Left renal pelvis (tissue), 4 donors: ENCODE measurements around the gene KATNAL2. TPM values are rescaled to one million over a fixed set of nuclear protein-coding genes. Genes with fewer than 3 reads are reported as not detected.

Experiments used
- DNase-seq, 4 donors: peaks; one replicate each; pipeline ENCODE4 v3.0.0-alpha.2; 2013; ENCODE audit warnings: low read depth in 4 of 4, low spot score in 3 of 4
- polyA plus RNA-seq, 4 donors: library from polyadenylated mRNA; unstranded; fragments of 120-200 nt; gene quantifications; one replicate each; pipeline ENCODE4 v1.2.1, GENCODE V29; 2013; ENCODE audit not compliant: insufficient read length in 4 of 4

The KATNAL2 gene
- polyA plus RNA-seq, 4 donors, result 5.7 to 12.6 (median 10.7) TPM

DNA sequence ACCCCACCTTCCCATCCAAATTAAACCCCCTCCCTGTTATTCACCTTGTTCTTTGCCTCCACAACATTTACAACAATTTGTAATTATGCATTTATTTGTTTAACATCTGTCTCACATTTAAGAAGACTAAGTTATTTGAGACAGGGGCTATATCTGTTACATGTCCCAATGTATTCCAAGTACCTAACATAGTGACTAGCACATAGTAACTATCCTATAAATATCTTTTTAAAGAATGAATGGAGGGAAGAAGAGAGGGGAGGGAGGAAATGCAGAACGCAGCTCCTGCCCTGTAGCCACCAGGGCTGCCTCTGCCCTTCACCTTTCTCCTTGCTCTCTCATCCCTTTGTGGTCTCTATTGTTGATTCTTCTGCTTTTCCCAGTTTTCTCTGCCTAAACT, 192.3 kb downstream of the KATNAL2 start:
- DNase-seq, result no peak

DNA sequence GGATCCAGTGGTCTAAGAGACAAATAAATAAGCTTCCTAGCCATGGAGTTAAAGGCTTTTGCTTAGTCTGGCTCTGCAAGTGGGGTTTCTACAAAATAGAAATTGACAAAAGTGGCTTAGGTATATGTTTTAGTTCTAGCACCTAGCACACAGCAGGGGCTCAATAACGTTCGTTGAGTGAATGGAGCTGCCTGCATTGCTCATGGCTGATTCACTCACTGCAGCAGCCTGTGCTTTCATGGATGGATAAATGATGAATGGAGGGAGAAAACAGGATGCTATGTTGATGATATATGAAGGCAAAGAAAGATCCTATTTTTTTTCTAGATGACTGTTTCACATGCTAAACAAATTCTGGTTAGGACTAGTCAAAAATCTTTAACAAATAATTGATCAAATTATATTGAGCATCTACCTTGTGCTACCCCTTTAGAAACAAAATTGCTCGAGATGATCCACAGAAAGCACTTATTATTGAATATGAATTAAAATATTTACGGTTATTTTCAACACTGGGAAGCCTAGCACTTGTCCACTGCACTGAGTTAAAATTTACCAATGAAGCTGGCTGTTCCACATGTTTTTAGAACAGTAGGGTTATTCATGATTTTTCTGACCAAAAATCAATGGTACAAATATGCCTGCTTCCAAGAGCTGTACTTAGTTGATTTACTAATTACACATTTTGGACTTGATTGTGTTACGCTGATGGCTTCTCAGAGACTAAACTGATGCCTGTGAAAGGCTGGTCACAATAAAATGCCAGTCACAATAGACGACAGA, 193.3 kb downstream of the KATNAL2 start:
- DNase-seq, result no peak

DNA sequence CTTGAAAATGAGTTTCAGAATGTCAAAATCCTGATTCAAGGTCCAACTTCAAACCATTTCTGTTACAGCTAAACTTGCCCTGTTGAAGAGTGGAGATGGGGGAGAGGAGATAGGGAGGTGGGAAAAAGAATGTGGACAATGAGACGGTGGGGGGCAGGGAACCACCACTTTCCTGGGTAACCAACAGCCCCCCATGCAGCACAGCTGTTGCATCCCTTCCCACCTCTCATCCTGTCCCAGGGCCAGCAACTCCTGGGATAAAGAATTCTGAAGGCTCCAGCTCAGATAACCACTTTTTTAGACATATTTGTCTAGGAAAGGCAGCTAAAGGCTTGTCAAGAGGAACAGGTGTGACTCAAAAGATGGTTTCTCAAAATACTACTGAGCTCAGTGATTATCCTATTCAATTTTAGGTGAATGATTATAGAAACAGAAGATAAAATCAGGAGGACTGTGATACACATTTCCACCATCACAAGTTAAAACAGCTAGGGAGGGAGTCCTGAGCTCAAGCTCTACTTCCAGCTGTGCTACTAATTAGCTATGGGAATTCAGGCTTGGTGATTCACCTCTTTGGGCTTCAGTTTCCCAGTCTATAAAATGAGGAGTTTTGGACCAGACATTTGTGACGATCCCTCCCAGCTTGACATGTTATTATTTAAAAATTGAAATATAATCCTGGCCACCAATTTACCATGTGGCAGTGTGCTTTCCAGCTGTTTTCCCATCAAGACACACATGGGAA, 196.6 kb downstream of the KATNAL2 start:
- DNase-seq, result no peak

DNA sequence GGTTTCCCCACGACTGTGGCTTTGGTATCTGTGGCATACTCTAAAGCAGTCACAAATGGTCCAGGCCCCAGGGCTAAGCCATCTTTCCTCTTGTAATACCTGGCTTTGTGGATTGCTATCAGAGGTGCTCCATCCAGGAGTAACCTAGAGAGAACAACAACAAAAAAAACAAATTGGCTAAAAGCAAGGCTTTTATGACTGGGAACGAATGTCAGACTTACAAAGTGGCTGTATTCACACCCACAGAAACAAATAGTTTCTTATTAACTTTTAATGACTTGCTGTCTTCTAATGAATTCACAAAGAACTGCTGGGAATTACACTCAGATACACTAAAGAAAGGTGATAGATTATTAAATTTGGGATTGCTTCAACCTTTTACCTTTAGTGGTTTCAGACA, 197.8 kb downstream of the KATNAL2 start:
- no peak for DNase-seq

DNA sequence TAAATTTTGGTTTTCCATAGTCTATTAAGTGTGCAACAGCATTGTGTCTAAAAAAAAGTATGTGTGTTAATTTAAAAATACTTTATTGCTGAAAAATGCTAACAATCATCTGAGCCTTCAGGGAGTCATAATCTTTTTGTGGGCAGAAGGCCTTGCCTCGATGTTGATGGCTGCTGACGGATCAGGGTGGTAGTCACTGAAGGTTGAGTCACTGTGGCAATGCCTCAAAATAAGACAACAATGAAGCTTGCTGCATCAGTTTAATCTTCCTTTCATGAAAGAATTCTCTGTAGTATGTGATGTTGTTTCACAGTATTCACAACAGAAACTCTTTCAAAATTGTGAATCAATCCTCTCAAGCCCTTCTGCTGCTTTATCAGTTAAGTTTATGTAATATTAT, 201.6 kb downstream of the KATNAL2 start:
- no peak for DNase-seq

DNA sequence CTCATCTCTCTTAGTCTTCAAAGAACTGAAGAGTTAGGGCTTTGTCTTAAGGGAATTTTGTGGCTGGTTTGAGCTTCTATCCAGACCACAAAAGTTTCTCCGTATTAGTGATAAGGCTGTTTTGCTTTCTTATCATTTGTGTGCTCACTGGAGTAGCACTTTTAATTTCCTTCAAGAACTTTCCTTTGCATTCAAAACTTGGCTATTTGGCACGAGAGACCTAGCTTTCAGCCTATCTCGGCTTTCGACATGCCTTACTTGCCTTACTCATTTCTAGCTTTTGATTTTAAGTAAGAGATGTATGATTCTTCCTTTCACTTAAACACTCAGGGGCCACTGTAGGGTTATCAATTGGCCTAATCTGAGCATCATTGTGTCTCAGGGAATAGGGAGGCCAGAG, 203.0 kb downstream of the KATNAL2 start:
- no peak for DNase-seq

DNA sequence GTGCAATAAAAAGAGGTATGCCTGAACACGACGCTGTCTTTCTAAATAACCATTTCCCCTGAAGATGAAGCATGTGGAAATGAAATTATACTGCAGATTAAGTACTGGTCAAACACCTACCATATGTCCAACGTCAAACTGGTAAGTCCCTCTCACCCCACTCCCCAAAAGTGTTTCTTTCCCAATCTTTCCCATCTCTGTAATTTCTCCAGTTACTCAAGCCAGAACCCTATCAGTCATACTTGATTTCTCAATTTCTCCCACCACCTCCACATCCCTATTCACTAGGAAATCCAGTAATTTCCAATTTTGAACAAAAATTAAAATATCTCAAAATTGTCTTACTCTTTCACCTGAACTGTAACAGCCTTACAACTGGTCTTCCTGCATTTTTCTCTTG, 203.7 kb downstream of the KATNAL2 start:
- no peak for DNase-seq

DNA sequence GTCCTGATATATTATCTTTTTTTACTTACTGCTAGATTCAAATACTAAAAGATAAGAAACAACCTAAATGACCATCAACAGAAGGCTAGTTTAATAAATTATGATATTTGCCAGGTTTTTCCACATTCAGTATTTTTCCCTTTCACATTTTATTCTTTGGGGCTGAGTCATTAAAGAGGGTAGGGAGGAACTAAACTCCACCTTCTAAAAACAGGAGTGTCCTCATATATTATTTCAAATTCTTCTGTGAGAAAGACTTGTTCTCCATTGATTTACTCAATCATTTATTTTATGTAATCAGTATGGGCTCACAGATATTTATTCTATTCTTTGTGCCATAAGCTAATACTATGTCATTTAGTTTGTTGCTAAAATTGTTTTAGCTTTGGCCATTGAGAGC, 223.9 kb downstream of the KATNAL2 start:
- no peak for DNase-seq

DNA sequence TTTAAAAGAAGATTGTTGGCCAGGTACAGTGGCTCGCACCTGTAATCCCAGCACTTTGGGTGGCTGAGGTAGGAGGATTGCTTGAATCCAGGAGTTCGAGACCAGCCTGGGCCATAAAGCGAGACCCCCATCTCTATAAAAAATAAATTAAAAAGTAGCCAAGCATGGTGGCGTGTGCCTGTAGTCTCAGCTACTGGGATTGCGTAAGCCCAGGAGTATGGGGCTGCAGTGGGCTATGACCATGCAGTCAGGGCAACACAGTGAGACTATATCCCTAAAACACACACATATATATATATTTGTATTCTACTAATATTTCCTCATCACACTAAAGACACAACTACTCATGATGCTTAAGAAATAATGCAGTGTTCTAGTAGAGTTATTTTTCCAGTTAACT, 225.8 kb downstream of the KATNAL2 start:
- no peak for DNase-seq

DNA sequence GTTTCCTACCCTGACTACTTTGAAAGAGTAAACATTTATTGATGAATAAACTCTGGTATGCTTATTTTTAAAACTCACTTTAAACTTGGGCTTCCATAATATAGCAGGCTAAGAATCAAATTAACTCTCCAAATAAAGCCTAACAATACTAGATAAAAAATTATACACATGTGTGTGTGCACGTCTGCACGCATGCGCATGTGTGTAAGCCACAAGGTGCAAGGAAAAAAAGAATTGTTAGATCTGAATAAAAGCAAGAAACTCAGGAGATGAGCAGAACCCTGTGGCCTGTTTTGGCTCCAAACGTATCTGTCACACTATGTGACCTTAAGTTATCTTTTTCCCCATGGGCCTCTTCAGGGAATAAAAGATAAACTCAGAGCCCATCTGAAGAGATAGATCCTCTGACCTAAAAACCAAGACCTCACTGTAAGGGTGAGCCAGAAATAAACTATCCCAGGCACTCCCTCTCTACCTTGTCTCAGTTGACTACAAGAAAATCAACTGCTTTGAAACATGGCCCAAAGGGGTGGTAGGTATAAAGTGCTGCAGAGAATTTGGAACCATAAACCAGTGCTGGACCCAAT, 226.6 kb downstream of the KATNAL2 start:
- no peak for DNase-seq

DNA sequence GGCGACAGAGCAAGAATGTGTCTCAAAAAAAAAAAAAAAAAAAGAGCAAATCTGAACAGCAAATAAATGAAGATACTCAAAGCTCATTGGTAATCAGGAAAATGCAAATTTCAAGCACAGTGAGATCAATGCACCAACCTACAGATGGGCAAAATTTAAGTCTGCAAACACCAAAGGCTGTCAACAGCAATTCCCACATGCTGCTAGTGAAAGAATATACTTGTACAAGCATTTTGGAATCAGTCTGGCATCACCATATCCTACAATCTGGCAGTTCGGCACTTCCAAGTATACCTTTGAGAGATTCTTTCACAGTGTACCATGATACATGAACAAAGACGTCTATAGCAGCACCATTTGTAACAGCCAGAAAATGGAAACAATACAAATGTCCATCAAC, 228.8 kb downstream of the KATNAL2 start:
- DNase-seq, result no peak

DNA sequence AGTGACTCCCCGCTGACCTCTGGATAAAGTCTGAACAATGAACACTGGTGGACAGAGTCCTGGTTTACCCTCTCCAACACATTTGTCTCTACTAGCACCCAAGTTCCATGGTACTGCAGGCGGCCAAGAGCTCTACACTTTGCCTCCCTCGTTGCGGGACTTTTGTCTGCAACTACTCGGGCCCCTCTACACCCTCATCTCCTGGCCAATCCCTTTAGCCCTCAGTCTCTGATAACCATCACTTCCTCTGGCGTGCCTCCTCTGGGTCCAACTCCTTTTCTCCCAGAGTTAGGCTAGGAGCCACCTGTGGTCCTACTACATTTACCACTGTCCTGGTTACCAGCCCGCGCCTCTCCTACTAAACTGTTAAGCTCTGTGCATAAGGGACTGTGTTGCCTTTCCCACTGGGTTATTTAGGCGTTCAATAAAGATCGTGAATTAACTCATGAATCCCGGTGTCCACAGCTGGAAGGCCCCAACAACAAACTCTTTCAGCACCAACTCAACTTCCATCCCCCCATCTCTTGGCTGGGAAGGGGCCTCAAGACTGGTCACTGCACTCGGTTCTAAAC, 232.1 kb downstream of the KATNAL2 start:
- DNase-seq, result no peak

DNA sequence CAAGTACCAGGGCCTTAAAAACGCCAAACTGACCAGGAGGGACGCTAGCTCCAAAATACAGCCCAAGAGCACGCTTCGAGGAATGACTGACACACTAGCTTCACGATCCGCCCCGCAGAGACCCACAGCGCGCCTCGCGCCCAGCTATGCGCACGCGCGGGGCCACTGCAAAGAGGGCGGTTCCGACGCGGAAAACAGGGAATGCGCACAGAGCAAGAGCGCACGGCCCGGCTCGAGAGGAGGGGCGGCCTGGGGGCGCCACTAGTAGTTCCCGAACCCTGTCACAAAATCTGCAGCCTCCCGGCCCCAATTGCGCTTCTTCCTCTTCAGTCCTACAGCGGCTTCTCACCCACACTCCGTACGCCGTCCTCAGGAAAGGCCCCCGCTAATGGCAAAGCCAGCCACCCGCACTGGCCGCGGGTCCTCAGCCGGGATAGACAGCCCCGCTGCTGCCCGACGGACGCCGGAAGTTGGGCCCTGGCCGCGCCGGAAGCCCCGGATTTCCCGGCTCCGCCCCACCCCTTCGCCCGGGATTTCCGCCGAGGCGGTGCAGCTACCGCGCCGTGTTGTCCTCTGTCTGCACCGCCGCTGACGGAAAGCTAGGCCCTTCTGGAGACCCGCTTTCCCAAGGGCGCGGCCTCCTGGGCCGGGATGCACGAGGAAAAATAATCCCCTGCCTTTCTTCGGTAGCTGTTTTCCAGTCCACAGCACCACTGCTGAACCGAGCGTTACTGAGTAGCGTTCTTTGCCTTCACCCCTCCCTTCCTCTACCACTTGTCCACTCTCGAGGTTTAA, 232.8 kb downstream of the KATNAL2 start, which contains the start of gene HDHD2:
TSS of gene HDHD2 (minus strand) at position 472 of the 795 bp plus-strand sequence. CDS start 14,061 bp downstream, outside the sequence.
- DNase-seq, result peak in 2 of 4 donors; percentile 56 to 64

DNA sequence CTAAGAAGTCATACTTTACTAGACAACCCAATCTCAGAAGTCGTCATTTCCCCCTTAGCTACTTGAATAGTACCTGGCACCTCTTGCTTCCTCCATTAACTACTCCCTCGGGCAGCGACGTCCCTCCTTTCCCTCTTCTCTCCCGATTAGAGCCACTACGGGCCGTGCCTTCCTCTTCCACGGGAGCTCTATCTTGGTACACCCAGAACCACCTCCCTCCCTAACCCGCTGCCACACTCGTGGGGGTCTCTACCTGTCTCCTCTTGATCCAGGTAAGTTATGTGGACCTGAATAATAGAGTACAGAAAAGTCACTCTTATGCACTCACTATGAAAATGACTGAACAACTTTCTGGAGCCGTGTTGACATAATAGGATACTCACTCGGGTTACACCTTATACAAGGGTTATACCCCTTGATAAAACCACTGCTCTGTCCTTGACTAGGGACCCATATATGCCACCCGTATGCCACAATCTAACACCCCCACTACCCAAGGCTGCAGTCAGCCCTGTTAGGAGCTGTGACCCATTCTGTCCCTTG, 233.5 kb downstream of the KATNAL2 start:
- no peak for DNase-seq

DNA sequence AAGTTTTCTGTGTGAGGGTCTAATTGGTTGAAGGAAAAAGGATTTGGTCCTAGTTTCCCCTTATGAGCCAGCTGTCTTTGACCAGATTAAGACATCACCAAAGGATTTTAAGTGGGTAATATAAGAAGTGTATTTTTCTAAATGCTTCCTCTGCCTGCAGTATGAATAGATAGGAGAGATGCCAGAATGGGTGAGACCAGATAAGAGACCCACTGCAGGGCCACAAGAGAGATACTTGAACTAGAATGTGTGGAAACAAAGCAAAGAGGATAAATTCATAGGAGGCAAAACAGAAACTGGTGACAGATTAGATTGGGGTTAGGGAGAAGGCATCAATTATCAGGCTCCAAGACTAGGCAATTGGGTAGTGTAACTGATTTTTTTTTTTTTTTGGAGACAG, 234.0 kb downstream of the KATNAL2 start:
- no peak for DNase-seq

Other genes starting within 250 kb of the KATNAL2 start
- 1 to 10 TPM in 1 of 4 donors, under 1 TPM in 3; 0.50 to 1.2 (median 0.96) TPM for gene ST8SIA5, start 160.5 kb upstream of the KATNAL2 start, polyA plus RNA-seq
- 10 to 100 TPM; 20.1 to 30.4 (median 25.4) TPM for gene PIAS2, start 95 bp upstream of the KATNAL2 start, polyA plus RNA-seq
- gene ELOA2, start 118.0 kb downstream of the KATNAL2 start, polyA plus RNA-seq, result under 1 TPM in 1 of 4 donors, not detected in 3; 0.09 TPM
- 10 to 100 TPM; 38.8 to 78.5 (median 60.0) TPM for gene HDHD2, start 232.9 kb downstream of the KATNAL2 start, polyA plus RNA-seq